HEK293T (cell line): Measurements from ENCODE around the gene TEX13B.

Experiments used
- CTCF ChIA-PET: fragments of 350-600 bp; formaldehyde crosslinking; extraction: SDS; loops from one replicate; lab custom pipeline; 2021; ENCODE audit warnings: antibody characterized with exemption, inconsistent platforms; lab: Yijun Ruan, JAX
- POLR2A ChIA-PET: fragments of 350-600 bp; formaldehyde crosslinking; extraction: SDS; loops from one replicate; lab custom pipeline; 2020; ENCODE audit warnings: antibody characterized with exemption, inconsistent platforms; lab: Yijun Ruan, JAX
- DNase-seq: peaks from one replicate; pipeline ENCODE4 v3.0.0; 2012; ENCODE audit warnings: mixed read lengths; ENCODE audit errors: extremely low spot score
- ARNT ChIP-seq: fragments of 450-650 bp; IDR thresholded peaks from 2 replicates; pipeline ENCODE4 v1.6.1; 2017; ENCODE audit warnings: mild to moderate bottlenecking
- BHLHE40 ChIP-seq: fragments of 450-650 bp; IDR thresholded peaks from 2 replicates; pipeline ENCODE4 v1.6.1; 2016; ENCODE audit warnings: mild to moderate bottlenecking, moderate library complexity, borderline replicate concordance
- CTBP1 ChIP-seq: fragments of 450-650 bp; IDR thresholded peaks from 2 replicates; pipeline ENCODE4 v1.6.1; 2016; ENCODE audit warnings: borderline replicate concordance
- ELF4 ChIP-seq: fragments of 450-650 bp; IDR thresholded peaks from 2 replicates; pipeline ENCODE4 v1.6.1; 2017; ENCODE audit warnings: antibody characterized with exemption
- FOXA1 ChIP-seq: fragments of 450-650 bp; IDR thresholded peaks from 2 replicates; pipeline ENCODE4 v1.6.1; 2016; ENCODE audit warnings: mild to moderate bottlenecking
- FOXK2 ChIP-seq: fragments of 450-650 bp; IDR thresholded peaks from 2 replicates; pipeline ENCODE4 v1.6.1; 2016; ENCODE audit warnings: mild to moderate bottlenecking
- FOXM1 ChIP-seq: fragments of 450-650 bp; IDR thresholded peaks from 2 replicates; pipeline ENCODE4 v1.6.1; 2017; ENCODE audit warnings: mild to moderate bottlenecking, borderline replicate concordance
- HDGF ChIP-seq: fragments of 450-650 bp; IDR thresholded peaks from 2 replicates; pipeline ENCODE4 v1.6.1; 2017; ENCODE audit warnings: antibody characterized with exemption, borderline replicate concordance
- L3MBTL2 ChIP-seq: fragments of 450-650 bp; conservative IDR thresholded peaks from 2 replicates; pipeline ENCODE4 v1.6.1; 2016; ENCODE audit warnings: mild to moderate bottlenecking
- LEF1 ChIP-seq: fragments of 450-650 bp; IDR thresholded peaks from 2 replicates; pipeline ENCODE4 v1.6.1; 2017; ENCODE audit warnings: mild to moderate bottlenecking, borderline replicate concordance
- NFRKB ChIP-seq: fragments of 450-650 bp; IDR thresholded peaks from 2 replicates; pipeline ENCODE4 v1.6.1; 2016; ENCODE audit warnings: mild to moderate bottlenecking, moderate library complexity
- SP1 ChIP-seq: fragments of 450-650 bp; IDR thresholded peaks from 2 replicates; pipeline ENCODE4 v1.6.1; 2017
- SUZ12 ChIP-seq: fragments of 450-650 bp; IDR thresholded peaks from 2 replicates; pipeline ENCODE4 v1.6.1; 2016; ENCODE audit warnings: mild to moderate bottlenecking
- TARDBP ChIP-seq: fragments of 450-650 bp; IDR thresholded peaks from 2 replicates; pipeline ENCODE4 v1.6.1; 2016
- ZNF384 ChIP-seq: fragments of 450-650 bp; IDR thresholded peaks from 2 replicates; pipeline ENCODE4 v1.6.1; 2016
- TF ChIP-seq, protein P1 (sequence below): fragments of 450-650 bp; IDR thresholded peaks from 2 replicates; pipeline ENCODE4 v1.6.1; 2016

TEX13B gene

DNA sequence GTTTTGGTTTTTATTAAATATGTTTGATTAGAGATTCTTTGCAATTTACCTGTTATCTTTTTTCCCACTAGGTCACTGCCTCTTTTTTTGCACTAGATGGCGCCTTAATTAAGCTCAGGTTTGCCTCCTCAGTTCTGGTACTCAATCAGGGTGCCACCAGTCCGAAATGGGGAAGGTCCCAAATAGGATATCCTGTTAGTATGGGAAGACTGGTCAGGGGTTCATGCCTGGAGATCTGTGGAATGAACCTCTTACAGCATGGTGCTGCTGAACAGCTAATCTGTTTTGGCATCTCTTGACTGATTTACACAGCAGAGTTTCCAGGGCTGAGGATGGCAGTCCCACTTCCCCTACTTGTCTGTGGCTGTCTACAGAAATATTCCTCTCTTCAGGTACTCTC is 38.5 kb upstream of the TEX13B start:
- ChIA-PET CTCF (interaction anchor here (0.6 to 3.1 kb wide), 8 partner anchors 11 to 1934 kb away, joined by 3 to 13 read pairs (median 3); no protein-coding TSS in a partner anchor), POLR2A (no interaction called here)
- peak; percentile 51 for DNase-seq
- TF ChIP-seq SUZ12 (no peak), ELF4 (no peak), FOXK2 (no peak), ARNT (no peak), HDGF (no peak), BHLHE40 (no peak), SP1 (no peak), FOXA1 (no peak), ZNF384 (no peak), TARDBP (no peak), FOXM1 (no peak)
- TF ChIP-seq, protein P1, sequence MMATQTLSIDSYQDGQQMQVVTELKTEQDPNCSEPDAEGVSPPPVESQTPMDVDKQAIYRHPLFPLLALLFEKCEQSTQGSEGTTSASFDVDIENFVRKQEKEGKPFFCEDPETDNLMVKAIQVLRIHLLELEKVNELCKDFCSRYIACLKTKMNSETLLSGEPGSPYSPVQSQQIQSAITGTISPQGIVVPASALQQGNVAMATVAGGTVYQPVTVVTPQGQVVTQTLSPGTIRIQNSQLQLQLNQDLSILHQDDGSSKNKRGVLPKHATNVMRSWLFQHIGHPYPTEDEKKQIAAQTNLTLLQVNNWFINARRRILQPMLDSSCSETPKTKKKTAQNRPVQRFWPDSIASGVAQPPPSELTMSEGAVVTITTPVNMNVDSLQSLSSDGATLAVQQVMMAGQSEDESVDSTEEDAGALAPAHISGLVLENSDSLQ: no peak

DNA sequence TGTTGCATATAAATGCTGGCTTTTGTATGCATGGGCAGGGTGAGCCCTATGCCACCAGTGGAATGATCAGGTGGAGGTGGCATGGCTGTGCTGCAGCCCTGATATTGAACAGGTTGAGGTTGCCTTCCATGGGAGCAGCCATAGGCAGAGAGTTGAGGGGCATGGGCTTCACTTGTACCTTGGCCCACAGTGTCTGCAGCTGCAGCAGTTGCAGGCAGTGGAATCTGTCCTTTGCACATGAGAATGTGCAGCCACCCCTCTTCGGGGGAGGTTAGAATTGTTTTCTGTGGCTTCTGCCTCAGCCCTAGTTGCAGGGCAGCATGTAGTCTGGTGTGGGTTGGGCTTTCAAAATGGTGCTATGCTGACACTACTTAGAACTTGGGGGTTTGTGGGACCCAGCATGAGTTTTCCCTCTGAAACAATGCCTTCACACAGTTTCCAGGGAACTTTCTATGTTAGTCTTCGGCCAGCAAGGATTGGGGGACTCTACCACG is 37.3 kb upstream of the TEX13B start:
- no peak for TF ChIP-seq FOXA1
- TF ChIP-seq BHLHE40: no peak
- no peak for TF ChIP-seq CTBP1
- TF ChIP-seq L3MBTL2: no peak
- TF ChIP-seq FOXK2: no peak
- TF ChIP-seq ZNF384: no peak
- ChIA-PET CTCF (interaction anchor here (3.1 kb wide), 1 partner anchor 51 kb away, joined by 13 read pairs; no protein-coding TSS in a partner anchor), POLR2A (no interaction called here)
- no peak for DNase-seq

DNA sequence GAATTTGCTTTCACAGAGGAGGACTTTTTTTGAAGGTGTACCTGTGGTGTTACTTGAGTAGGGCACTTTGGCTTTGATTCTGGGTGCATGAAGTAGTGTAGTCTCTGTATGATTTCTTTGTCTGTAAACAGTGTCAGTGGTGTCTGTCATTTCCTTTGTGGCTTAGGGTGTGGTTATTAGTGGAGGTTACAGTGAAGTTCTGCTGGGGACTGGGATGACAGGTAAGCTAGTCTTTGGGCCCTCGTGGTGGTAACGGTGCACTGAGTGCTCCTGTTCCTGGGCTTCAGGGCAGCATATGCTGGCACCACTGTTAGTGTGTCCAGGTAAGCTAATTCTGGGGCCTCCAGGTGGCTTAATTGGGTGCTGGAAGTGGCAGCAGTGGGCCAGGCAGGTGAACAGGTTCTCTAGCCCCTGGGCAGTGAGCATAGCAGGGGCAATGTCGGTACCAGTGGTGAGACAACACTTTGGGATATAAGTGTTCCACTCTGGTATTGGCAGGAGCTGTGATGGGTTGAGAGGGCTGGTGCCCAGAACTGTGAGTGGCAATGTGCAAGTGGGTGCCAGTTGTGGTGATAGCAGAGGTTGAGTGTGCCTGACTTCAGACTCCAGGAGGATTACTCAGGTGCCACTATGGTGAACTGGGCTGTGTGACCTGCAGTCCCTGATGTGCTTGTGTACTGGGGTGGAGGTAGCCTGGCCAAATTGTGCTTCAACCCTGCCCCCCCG is 36.6 kb upstream of the TEX13B start:
- no peak for DNase-seq
- TF ChIP-seq LEF1 (no peak), FOXM1 (no peak), CTBP1 (no peak), BHLHE40 (no peak), FOXA1 (no peak), HDGF (no peak), SP1 (no peak), FOXK2 (no peak), NFRKB (no peak), ARNT (no peak), ELF4 (no peak)
- TF ChIP-seq, protein P1: no peak
- ChIA-PET POLR2A (no interaction called here), CTCF (no interaction called here)

DNA sequence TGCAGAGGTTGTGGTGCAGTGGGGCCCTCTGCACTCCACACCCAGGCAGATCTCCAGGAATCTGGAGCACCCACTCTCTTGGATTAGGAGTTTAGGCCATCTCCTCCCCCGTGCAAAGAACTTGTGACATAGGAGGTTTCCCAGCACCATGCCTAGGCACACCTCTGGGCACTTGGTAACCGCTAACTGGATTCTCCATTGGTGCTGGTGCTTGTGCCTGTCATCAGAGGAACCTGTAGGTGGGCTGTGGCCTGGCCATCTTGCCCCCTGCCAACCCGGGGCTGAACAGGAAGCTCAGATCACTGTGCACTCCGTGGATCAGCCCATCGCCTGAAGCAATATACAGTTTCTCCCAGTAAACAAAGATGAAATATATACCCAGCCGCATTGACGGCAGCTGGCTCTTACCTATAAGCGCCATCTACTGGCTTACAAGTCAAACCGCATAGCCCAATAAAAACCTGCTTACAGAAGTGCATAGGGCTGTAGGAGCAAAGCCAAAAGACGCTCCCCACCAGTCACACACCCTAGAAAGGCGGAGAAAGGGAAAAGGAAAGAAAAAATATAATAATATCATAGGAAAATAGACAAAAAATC is 19.1 kb upstream of the TEX13B start:
- ChIA-PET POLR2A (no interaction called here), CTCF (interaction anchor here (0.6 to 1.1 kb wide), 6 partner anchors 8 to 463 kb away, joined by 3 to 4 read pairs (median 3); no protein-coding TSS in a partner anchor)
- peak; percentile 69 for DNase-seq
- TF ChIP-seq, protein P1: peak; percentile 77
- TF ChIP-seq ZNF384: no peak

DNA sequence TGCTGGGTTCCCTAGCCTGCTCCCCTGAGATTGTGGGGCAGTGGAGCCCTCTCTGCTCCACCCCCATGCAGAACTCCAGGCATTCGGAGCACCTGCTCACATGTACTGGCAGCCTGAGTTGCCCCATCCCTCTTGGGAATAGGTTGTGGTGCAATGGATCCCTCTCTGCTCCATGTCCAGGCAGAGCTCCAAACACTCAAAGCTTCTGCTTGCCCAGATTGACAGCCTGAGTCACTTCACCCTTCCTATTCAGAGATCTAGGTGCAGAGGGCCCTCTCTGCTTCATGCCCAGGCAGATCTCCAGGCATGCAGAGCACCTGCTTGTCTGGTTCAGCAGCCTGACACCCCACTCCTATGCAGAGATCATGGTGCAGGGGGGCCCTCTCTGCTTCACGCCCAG is 18.6 kb upstream of the TEX13B start:
- CTCF ChIA-PET: interaction anchor here (0.6 to 0.9 kb wide), 2 partner anchors 29 to 169 kb away, joined by 3 read pairs; no protein-coding TSS in a partner anchor
- TF ChIP-seq LEF1 (no peak), FOXK2 (no peak), HDGF (no peak), NFRKB (no peak), SUZ12 (no peak), TARDBP (no peak)
- TF ChIP-seq, protein P1: no peak
- POLR2A ChIA-PET: no interaction called here
- DNase-seq: no peak

DNA sequence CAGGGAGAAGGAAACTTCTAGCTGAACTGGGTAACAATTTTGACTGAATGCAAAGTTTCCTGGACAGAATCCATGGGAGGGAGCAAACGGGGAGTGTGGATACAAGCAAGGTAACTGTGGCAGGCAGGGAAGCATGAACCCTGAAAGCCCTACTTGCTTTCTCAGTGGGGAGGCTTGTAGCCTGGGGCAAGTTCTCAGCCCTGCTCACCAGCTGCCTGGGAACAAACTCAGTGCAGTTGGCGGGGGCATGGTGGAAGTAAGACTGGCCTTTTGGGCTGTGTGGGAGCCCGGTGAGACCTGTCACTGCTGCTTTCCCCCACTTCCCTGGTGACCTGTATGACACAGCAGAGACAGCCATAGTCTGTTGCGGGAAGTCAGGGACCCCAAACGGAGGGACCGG is 14.0 kb upstream of the TEX13B start:
- DNase-seq: no peak
- POLR2A ChIA-PET: no interaction called here
- CTCF ChIA-PET: no interaction called here
- TF ChIP-seq ZNF384 (no peak), HDGF (no peak), ARNT (no peak), ELF4 (no peak), FOXK2 (no peak), BHLHE40 (no peak), LEF1 (no peak), L3MBTL2 (no peak), FOXA1 (no peak), NFRKB (no peak), SP1 (no peak), FOXM1 (no peak)
- TF ChIP-seq, protein P1: no peak
